ENCODE results near the gene MYO7B.
A peak's percentile ranks its signal among the peaks of the same experiment; 100 is the strongest.

Gene MYO7B

DNA sequence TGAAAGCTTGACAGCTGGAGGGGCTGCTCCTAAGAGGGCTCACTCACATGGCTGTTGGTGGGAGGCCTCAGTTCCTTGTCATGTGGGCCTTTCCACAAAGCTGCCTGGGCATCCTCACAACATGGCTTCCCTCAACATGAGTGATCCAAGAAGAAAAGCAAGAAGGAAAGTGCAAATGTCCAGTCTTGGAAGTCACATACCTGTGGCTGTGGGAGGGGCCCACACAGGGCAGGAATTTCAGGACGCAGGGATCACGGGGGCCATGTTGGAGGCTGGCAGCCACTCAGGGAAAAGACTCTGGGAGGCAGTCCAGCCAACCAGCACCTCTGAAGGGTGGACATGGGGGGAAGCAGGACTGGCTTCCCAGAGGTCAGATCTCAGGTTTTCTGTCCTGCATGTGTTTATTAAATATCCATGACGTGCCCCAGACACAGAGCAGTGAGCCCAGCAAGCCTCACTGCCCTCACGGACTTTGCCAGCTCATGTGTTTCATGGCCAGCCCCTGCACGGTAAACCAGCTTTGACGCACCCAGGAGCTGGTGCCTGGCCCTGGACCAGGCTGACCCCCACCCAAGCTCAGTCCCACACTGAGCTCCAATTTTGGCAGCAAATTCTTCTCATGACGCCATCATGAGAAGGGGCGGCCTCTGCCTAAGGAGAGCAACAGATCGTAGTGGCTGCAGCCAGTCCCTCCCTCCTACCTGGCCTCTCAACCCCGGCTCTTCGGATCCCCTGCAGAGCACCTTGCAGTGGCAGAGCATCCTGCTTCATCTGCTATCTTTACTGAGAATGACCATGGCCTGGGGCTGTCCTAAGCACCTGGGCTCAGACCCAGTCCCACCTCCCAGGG, 75.8 kb downstream of the MYO7B start:
- peak; percentile 4 for DNase-seq

DNA sequence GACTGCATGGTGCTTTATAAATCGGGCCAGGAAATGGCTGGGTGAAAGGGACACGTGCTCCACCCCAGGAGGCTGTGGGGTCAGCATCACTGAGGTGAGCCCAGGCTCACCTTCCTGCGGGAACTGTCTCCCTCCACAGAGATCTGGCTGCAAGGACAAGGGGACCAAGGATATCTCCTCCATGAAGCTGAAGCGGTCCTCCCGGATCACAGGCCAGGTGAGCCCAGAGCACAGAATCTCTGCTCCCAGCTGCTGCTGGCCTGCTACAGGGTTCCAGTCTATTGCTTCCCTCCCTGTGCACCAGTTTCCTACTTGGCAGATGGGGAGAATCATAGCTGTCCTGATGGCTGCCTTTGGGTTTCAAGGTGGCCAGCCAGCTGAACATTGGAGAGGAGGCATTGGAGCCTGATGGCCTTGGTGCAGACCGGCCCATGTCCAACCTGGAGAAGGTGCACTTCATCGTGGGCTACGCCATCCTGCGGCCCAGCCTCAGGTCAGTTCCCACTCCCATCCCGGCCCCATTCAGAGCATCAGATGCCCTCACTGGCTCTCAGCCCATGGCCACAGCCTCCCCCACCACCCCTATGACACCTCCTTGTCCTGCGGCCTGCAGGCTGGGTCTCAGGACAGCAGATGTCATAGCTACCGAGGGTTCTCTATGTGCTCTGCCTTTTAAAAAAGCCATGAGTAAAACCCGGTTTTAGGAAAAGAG, 76.8 kb downstream of the MYO7B start:
- no peak for DNase-seq

GRCh38 chr2:127614246-127614645, 78.8 kb downstream of the MYO7B start:
- no peak for DNase-seq

DNA sequence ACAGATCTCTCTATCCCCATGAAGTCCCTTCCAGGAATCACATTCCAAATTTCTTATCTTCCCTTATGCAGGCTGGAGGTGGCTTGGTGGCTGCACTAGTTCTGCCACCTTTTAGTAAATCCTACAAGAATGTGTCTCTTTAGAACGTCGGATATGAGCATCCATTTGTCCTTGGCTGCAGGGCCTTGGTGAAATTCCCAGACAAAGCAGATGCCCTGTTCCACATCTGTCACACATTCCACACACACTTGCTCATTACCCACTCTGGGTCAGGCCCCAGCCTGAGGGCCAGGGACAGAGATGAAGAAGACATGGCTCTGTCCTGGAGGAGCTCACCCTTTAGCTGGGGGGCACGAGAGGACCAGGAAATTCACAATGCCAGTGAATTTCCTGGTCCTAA, 79.2 kb downstream of the MYO7B start:
- peak; percentile 1 for DNase-seq

- no peak for DNase-seq
These were observed 80.2 kb downstream of the MYO7B start for GRCh38 chr2:127615511-127616166.

DNA sequence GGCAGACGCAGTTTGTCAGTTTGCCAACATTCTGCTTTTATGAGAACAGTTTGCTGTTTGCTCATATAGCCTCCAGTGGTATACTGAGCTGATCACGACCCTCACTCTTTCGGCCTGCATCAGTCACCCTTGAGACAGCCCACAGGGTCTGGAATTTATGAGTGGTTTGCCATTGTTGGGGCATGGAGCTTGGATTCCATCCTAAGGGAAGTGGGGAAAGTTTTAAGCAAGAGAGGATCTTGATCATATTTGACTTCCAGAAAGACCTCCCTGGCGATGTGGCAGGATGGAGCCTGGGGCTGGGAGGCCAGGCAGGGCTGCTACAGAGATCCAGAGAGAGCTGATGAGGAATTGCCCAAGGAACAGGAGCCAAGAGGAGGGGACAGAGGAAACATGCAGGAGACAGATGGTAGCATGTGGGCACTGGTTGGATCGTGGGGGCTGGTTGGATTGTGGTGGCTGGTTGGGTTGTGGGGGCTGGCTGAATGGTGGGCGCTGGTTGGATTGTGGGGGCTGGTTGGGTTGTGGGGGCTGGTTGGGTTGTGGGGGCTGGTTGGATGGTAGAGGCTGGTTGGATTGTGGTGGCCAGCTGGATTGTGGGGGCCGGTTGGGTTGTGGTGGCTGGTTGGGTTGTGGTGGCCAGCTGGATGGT, 83.2 kb downstream of the MYO7B start:
- peak; percentile 5 for DNase-seq

DNA sequence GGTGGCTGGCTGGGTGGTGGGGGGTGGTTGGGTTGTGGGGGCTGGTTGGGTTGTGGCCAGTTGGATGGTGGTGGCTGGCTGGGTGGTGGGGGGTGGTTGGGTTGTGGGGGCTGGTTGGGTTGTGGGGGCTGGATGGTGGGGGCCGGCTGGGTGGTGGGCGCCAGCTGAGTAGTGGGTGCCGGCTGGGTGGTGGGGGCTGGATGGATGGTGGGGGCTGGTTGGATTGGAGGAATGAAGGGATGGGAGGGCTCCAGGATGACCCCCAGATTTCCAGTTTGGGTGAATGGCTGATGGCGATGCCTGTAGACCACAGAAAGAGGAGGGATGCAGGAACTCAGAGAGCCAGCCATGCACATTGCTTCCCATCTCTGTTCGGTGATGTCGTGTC, 83.7 kb downstream of the MYO7B start:
- no peak for DNase-seq

- DNase-seq, result peak; percentile 8
These were observed 84.6 kb downstream of the MYO7B start for GRCh38 chr2:127619877-127620705.

DNA sequence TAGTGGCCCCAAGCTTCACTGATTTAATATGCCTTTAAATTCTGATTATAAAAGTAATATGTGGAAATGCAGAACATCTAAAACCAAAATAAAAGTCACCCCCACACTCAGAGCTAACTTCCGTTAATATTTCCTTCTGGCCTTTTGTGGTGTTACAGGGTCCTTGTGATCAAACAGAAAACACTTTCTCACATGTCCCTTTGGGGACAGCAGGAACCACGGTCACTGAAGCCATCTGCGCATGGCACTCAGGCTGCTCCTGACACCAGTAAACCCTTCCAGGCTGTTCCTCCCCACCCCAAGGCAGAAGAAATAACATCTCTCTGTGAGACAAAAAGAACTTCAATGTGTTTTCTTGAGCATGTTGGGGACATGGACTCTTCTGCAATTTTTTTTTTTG, 85.4 kb downstream of the MYO7B start:
- DNase-seq, result no peak

DNA sequence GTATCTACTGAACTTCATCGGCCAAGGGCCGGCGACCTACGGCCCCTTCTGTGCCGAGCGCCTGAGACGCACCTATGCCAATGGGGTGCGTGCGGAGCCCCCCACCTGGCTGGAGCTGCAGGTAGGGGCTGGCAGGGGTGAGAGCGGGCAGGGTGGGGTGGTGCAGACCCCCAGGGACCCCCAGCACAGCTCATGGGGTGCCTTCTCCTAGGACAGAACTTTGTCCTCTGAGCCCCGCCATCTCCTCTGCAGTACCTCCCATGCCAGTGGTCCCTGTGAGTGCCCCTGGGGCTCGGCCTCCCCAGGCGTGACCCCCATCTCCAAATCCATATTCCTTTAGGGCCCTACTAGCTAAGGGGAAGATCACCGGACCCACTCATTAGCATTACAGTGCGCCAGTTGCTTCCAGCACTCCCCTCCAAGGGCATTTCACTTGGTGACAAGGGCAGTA, 86.5 kb downstream of the MYO7B start:
- DNase-seq, result peak; percentile 8

GRCh38 chr2:127622561-127623387, 87.3 kb downstream of the MYO7B start:
- DNase-seq, result peak; percentile 12

DNA sequence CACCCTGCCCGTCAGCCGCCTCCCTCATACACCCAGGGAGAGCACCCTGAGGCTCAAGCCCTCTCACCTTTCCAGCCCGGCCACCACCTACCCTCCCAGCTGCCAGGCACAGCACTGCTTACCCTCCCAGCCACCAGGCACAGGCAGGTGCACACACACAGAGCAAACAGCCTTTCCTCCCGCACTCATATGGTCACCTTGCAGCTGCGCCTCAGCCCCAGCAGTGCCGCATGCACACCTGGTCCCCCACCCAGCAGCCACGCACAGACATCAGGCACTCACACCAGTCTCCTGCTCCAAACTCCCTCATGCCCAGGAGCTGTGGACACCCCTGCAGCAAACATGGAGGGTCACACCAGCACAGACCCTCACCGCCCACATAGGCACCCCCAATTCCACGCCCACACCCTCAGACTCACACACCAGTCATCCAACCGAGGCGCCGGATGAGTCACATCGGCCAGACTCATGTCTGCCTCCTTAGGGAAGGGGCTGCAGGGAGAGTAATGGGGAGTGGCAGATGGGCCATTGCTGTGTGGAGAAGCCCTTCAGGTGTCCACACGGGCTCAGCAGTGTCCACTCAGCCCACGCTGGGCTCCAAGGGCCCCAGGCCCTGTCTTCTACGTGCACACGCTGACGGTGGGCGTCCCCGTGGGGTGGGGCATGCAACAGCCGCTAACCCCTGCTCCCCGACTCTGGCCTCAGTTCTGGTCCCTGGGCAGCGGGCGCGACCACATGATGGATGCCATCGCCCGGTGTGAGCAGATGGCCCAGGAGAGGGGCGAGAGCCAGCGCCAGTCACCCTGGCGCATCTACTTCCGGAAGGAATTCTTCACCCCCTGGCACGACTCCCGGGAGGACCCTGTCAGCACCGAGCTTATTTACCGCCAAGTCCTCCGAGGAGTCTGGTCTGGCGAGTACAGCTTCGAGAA, 88.2 kb downstream of the MYO7B start:
- peak; percentile 4 for DNase-seq

GRCh38 chr2:127624320-127624755, 88.9 kb downstream of the MYO7B start:
- peak; percentile 7 for DNase-seq

- DNase-seq, result peak; percentile 14
These were observed 89.5 kb downstream of the MYO7B start for GRCh38 chr2:127624756-127625571.

DNA sequence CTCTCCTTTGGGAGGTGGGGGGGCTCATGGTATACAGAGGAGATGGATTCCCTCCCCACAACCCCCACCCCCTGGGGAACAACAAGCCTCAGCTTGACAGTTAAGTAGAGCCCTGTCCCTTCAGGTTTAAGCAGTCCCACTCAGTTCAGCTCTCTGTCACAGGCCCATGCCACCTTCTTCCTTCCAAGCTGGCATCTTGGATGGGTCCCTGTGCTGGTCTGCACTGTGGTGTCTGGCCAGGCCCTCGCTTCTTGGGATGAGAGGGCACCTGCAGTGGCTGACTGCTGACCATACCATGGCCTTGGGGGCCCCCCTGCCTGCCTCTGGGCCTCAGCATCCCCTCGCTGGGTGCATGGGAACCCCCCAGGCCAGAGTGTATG, 90.1 kb downstream of the MYO7B start:
- no peak for DNase-seq

DNA sequence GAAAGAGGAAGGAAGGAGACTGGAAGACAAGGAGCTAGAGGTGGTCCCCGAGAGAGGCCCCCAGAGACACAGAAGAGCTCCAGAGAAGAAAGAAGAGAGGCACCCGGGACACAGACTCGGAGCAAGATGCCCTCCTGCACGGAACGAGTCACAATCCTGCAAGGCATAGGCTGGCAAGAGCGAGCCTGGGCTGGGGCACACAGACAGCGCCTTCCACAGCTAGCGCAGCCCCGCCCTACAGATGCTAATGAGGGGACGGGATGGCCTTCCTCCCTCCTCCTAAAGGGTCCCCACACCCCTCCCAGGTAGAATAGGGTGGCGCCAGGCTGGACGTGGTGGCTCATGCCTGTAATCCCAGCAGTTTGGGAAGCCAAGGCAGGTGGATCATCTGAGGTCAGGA, 90.7 kb downstream of the MYO7B start:
- peak; percentile 8 for DNase-seq

GRCh38 chr2:127626917-127627739, 91.6 kb downstream of the MYO7B start:
- DNase-seq, result no peak

Measured in activated T-cell treated with anti-CD3 and anti-CD28 coated beads, Interleukin-2, amount 50 U/mL, for 1 hour (primary cell).